Right renal pelvis (tissue), 4 donors: ENCODE measurements around the gene LPIN1. TPM values are rescaled to one million over a fixed set of nuclear protein-coding genes. Genes with fewer than 3 reads are reported as not detected.
"Not testable (repeated sequence)": the region's sequence is repeated elsewhere in the genome, so short reads cannot be mapped to it uniquely, and the experiment has no call there.

Source experiments
- DNase-seq, 4 donors: peaks; one replicate each; pipeline ENCODE4 v3.0.0-alpha.2; 2013; ENCODE audit warnings: low read depth in 4 of 4, low spot score in 3 of 4, missing footprints in 1 of 4
- polyA plus RNA-seq, 4 donors: library from polyadenylated mRNA; unstranded; fragments of 120-200 nt; gene quantifications; one replicate each; pipeline ENCODE4 v1.2.1, GENCODE V29; 2013; ENCODE audit not compliant: insufficient read length in 4 of 4

LPIN1 gene
- polyA plus RNA-seq, 4 donors: 19.4 to 21.7 (median 20.1) TPM

GRCh38 chr2:11805920-11806319, 59.5 kb downstream of the LPIN1 start:
- no peak for DNase-seq

- DNase-seq: no peak
Measured at GRCh38 chr2:11807156-11808015, 61.0 kb downstream of the LPIN1 start.

- DNase-seq: no peak
Measured at GRCh38 chr2:11808016-11808400, 61.6 kb downstream of the LPIN1 start.

- DNase-seq: no peak
Measured at GRCh38 chr2:11809586-11810236, 63.3 kb downstream of the LPIN1 start.

GRCh38 chr2:11810237-11810977, 64.0 kb downstream of the LPIN1 start:
- no peak for DNase-seq

GRCh38 chr2:11811036-11811654, 64.7 kb downstream of the LPIN1 start:
- DNase-seq: no peak

- DNase-seq: no peak
Measured at GRCh38 chr2:11812466-11813248, 66.2 kb downstream of the LPIN1 start.

- DNase-seq: not testable (repeated sequence)
Measured at GRCh38 chr2:11813345-11813744, 66.9 kb downstream of the LPIN1 start.

- no peak for DNase-seq
Measured at GRCh38 chr2:11813951-11814350, 67.5 kb downstream of the LPIN1 start.

GRCh38 chr2:11814979-11815510, 68.6 kb downstream of the LPIN1 start:
- DNase-seq: no peak

GRCh38 chr2:11816935-11817334, 70.5 kb downstream of the LPIN1 start:
- DNase-seq: not testable (repeated sequence)

- no peak for DNase-seq
Measured at GRCh38 chr2:11819235-11819729, 72.8 kb downstream of the LPIN1 start.

GRCh38 chr2:11820650-11821049, 74.2 kb downstream of the LPIN1 start:
- DNase-seq: no peak

- no peak for DNase-seq
Measured at GRCh38 chr2:11821705-11822104, 75.3 kb downstream of the LPIN1 start.

- DNase-seq: not testable (repeated sequence)
Measured at GRCh38 chr2:11822359-11822745, 75.9 kb downstream of the LPIN1 start.

- DNase-seq: no peak
Measured at GRCh38 chr2:11822746-11823451, 76.5 kb downstream of the LPIN1 start.

GRCh38 chr2:11824901-11825828, 78.7 kb downstream of the LPIN1 start:
- DNase-seq: no peak

- no peak for DNase-seq
Measured at GRCh38 chr2:11827547-11827946, 81.1 kb downstream of the LPIN1 start.
